ENCODE results near the gene DLX1. TPM values are rescaled to one million over a fixed set of nuclear protein-coding genes. Genes with fewer than 3 reads are reported as not detected.
A peak's percentile ranks its signal among the peaks of the same experiment; 100 is the strongest.

DLX1 gene
- total RNA-seq, 1 experiment from 2014 or later = 7.6 TPM

DNA sequence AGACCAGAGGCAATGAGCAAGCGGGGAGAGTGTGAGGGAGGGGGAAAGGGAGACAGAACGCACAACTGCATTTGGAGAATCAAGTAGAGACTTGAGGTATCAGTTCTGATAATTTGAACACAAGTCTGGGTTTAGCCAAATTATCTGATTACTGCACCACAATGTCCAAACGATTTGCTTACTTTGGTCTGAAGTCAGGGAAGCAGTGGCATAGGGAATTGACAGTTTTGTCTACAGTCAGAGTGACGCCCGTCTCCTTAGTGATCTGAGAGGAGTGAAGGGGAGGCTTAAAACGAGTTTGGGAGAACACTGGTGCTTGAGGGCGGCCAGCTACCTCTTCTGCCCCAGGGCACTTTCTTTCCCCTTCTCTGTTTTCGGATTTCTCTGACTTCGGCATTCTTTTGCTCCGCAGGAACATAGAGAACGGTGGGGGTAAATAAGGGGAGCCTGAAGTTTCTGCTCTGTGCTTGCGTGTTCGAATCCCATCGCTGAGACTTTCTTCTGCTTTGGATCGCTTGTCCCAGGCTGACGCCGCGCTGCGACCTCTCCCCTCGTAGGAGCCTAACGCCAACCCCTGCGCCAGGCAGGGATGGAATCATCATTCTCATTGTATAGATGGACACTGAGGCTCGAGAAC lies 20.3 kb downstream of the DLX1 start:
- Histone ChIP-seq H3K4me3 (ENCODE audit: low read length) (no peak overlapping the region), H3K9me3 (ENCODE audit: low read length) (no peaks in the 10 kb centered on the region), H2AFZ (ENCODE audit: low read length) (no peak overlapping the region), H3F3A (ENCODE audit: low read length, unreplicated experiment) (no peaks in the 10 kb centered on the region), H3K79me2 (ENCODE audit: low read length) (no peaks in the 10 kb centered on the region), H3K9ac (ENCODE audit: low read length) (no peak overlapping the region), H4K20me1 (ENCODE audit: low read length) (no peaks in the 10 kb centered on the region), H3K27me3 (ENCODE audit: low read length) (no peaks in the 10 kb centered on the region), H3K4me2 (ENCODE audit: low read length) (0 out of 2 replicates have a peak overlapping the region, but pooled peaks have one; percentile 94), H3K27ac (ENCODE audit: low read length) (no peak overlapping the region), H3K4me1 (ENCODE audit: insufficient read depth, low read length) (0 out of 2 replicates have a peak, but pooled peaks cover 10% of the 10 kb centered on the region), H3K36me3 (ENCODE audit: low read depth, low read length) (no peaks in the 10 kb centered on the region), H3K9me2 (replicated peaks; ENCODE audit: low read length) (no peaks in the 10 kb centered on the region)
- POLR2A ChIA-PET (ENCODE audit: unreplicated experiment) = interaction anchor here (0.7 kb wide), 1 partner anchor 23 kb away, joined by 4 read pairs; no protein-coding TSS in a partner anchor
- DNase-seq (no peak), ATAC-seq (no peak)
- BruUV-seq (replicated peaks) = no TSS peak
- intact Hi-C loops (cut with micrococcal nuclease) = no loop called here
- TF ChIP-seq EZH2phosphoT487 (IDR thresholded peaks at IDR 0.05; ENCODE audit: borderline replicate concordance, low read length) (no peak), EZH2 (IDR thresholded peaks at IDR 0.05; ENCODE audit: low read length, unreplicated experiment) (no peak)
- TF ChIP-seq, protein P1, sequence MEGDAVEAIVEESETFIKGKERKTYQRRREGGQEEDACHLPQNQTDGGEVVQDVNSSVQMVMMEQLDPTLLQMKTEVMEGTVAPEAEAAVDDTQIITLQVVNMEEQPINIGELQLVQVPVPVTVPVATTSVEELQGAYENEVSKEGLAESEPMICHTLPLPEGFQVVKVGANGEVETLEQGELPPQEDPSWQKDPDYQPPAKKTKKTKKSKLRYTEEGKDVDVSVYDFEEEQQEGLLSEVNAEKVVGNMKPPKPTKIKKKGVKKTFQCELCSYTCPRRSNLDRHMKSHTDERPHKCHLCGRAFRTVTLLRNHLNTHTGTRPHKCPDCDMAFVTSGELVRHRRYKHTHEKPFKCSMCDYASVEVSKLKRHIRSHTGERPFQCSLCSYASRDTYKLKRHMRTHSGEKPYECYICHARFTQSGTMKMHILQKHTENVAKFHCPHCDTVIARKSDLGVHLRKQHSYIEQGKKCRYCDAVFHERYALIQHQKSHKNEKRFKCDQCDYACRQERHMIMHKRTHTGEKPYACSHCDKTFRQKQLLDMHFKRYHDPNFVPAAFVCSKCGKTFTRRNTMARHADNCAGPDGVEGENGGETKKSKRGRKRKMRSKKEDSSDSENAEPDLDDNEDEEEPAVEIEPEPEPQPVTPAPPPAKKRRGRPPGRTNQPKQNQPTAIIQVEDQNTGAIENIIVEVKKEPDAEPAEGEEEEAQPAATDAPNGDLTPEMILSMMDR (conservative IDR thresholded peaks at IDR 0.05; ENCODE audit: low read depth, low read length) = no peak
- CTCF ChIA-PET = no interaction called here

DNA sequence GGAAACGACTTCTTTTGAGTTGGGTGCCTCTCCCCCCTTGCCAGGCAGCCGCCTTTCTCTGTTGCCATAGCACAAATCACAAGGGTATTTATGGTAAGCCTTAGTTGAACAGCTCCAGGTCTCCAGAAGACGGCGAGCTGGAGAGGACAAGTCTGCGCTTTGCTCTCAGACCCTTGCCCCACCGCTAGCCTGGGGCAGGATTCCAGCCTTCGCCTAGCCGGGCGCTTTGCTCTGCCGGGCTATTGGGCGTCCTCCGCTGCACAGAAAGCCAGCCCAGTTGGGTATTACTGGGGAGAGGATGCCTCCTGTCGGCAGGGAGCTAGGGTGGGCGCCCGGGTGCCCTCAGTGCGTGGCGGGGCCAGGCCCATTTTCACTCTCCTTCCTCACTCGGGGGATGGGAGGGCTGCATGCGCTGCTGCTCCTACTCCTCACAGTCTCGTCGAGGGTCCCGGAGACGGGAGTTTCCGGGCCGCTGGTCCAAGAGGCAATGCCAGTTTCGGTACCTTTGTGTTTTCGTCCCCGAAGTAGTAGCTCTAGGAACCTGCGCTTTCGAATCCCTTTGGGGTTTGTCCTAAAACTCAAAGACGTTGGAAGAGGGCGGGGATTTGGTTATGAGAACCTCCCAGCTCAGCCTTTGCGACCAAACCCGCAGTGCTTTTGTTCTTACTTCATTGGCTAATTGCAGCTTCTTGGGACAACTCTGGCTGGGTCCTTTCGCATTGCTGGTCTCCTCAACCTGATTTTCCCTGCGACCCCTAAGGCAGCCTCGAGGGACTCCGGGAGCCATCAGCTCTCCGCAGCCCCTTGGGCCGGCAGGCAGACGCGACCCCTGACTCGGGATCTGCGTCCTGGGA lies 21.0 kb downstream of the DLX1 start:
- H3K9ac ChIP-seq (ENCODE audit: low read length) = peak overlapping the region; percentile 5
- TF ChIP-seq EZH2phosphoT487 (IDR thresholded peaks at IDR 0.05; ENCODE audit: borderline replicate concordance, low read length) = no peak
- TF ChIP-seq, protein P1 (conservative IDR thresholded peaks at IDR 0.05; ENCODE audit: low read depth, low read length) = peak; percentile 67
- intact Hi-C loops (cut with micrococcal nuclease) = no loop called here
- no peaks in the 10 kb centered on the region for H3K27me3 ChIP-seq (ENCODE audit: low read length)
- DNase-seq = peak; percentile 52
- H3K79me2 ChIP-seq (ENCODE audit: low read length) = no peaks in the 10 kb centered on the region
- no peaks in the 10 kb centered on the region for H3K9me3 ChIP-seq (ENCODE audit: low read length)
- no peaks in the 10 kb centered on the region for H4K20me1 ChIP-seq (ENCODE audit: low read length)
- peak; percentile 35 for ATAC-seq
- peak overlapping the region; percentile 94 for H3K4me2 ChIP-seq (ENCODE audit: low read length)
- no peaks in the 10 kb centered on the region for H3K36me3 ChIP-seq (ENCODE audit: low read depth, low read length)
- ChIA-PET POLR2A (ENCODE audit: unreplicated experiment) (interaction anchor here (0.7 kb wide), 2 partner anchors 22 to 315 kb away, joined by 4 to 5 read pairs; no protein-coding TSS in a partner anchor), CTCF (interaction anchor here (0.8 to 1.2 kb wide), 4 partner anchors 46 to 532 kb away, joined by 3 to 8 read pairs (median 4); no protein-coding TSS in a partner anchor)
- no peaks in the 10 kb centered on the region for H3K9me2 ChIP-seq (replicated peaks; ENCODE audit: low read length)
- BruUV-seq (replicated peaks) = no TSS peak
- peak overlapping the region; percentile 67 for H3K4me3 ChIP-seq (ENCODE audit: low read length)
- 0 out of 2 replicates have a peak, but pooled peaks cover 10% of the 10 kb centered on the region for H3K4me1 ChIP-seq (ENCODE audit: insufficient read depth, low read length)
- no peaks in the 10 kb centered on the region for H3F3A ChIP-seq (ENCODE audit: low read length, unreplicated experiment)
- H2AFZ ChIP-seq (ENCODE audit: low read length) = peak overlapping the region; percentile 75
- no peak overlapping the region for H3K27ac ChIP-seq (ENCODE audit: low read length)

All from PC-3 (cell line).